GM12878 (cell line): ENCODE results near the gene TMEM259. TPM values are rescaled to one million over a fixed set of nuclear protein-coding genes. Genes with fewer than 3 reads are reported as not detected.

Experiments
- SUZ12 ChIP-seq: fragments of 200-600 bp; sonication (generic); IDR thresholded peaks from one replicate; pipeline ENCODE4 v1.6.1; 2018; ENCODE audit warnings: antibody characterized with exemption, mild to moderate bottlenecking; ENCODE audit not compliant: unreplicated experiment
- TBL1XR1 ChIP-seq: IDR thresholded peaks from 2 replicates; pipeline ENCODE4 v1.6.1; 2012; ENCODE audit warnings: low read depth, low read length, improper control_type of control experiment
- ZBTB40 ChIP-seq: fragments of 450-650 bp; IDR thresholded peaks from 2 replicates; pipeline ENCODE4 v1.6.1; 2016; ENCODE audit warnings: mild to moderate bottlenecking, moderate library complexity, borderline replicate concordance
- ZNF207 ChIP-seq: fragments of 450-650 bp; IDR thresholded peaks from 2 replicates; pipeline ENCODE4 v1.6.1; 2014; ENCODE audit warnings: antibody characterized with exemption, mild to moderate bottlenecking, borderline replicate concordance
- ZZZ3 ChIP-seq: IDR thresholded peaks from 2 replicates; pipeline ENCODE4 v1.6.1; 2011; ENCODE audit warnings: low read depth; ENCODE audit not compliant: control insufficient read depth, insufficient read length
- polyA plus RNA-seq, 11 experiments: library from polyadenylated mRNA; depleted of rRNA in 4 of 11; unstranded in 6 of 11; stranded (reverse) in 5 of 11; fragments of >200 nt; fragmentation: Nextera tagmentation in 4 of 11; fragmentation: Illumina TruSeq in 1 of 11; extraction: Ambion mirVana in 4 of 11; extraction: Trizol in 1 of 11; gene quantifications; 1 replicate in 1 of 11; 2 replicates in 10 of 11; pipeline versions ENCODE4 v1.2.1 to v1.2.3, GENCODE V29; 2011 to 2016; ENCODE audit warnings: inconsistent platforms in 2 of 11, missing spikeins in 2 of 11, low read depth in 1 of 11
- total RNA-seq, 4 experiments: library from RNA; depleted of rRNA in 3 of 4; stranded (reverse); fragments of >200 nt in 3 of 4; fragmentation: Illumina TruSeq in 1 of 4; extraction: Trizol in 1 of 4; gene quantifications; 2 replicates each; pipeline versions ENCODE4 v1.2.1 to v1.2.3, GENCODE V29; 2013 to 2021
- TF ChIP-seq, protein P1 (sequence below): IDR thresholded peaks from 2 replicates; pipeline ENCODE4 v1.6.1; 2012; ENCODE audit warnings: improper control_type of control experiment, low read depth, low read length; ENCODE audit not compliant: insufficient replicate concordance

Gene TMEM259
- total and polyA plus RNA-seq, 10 of the 15 experiments (the other 5 are each of a cell fraction or from before 2014, with no cell fraction given), result 0.43 to 184 (median 62.0) TPM

- TF ChIP-seq ZNF207, result 0 out of 2 replicates have a peak, but pooled peaks have one; percentile 65
- no peak for TF ChIP-seq SUZ12
- TF ChIP-seq ZZZ3, result no peak
- TF ChIP-seq, protein P1, sequence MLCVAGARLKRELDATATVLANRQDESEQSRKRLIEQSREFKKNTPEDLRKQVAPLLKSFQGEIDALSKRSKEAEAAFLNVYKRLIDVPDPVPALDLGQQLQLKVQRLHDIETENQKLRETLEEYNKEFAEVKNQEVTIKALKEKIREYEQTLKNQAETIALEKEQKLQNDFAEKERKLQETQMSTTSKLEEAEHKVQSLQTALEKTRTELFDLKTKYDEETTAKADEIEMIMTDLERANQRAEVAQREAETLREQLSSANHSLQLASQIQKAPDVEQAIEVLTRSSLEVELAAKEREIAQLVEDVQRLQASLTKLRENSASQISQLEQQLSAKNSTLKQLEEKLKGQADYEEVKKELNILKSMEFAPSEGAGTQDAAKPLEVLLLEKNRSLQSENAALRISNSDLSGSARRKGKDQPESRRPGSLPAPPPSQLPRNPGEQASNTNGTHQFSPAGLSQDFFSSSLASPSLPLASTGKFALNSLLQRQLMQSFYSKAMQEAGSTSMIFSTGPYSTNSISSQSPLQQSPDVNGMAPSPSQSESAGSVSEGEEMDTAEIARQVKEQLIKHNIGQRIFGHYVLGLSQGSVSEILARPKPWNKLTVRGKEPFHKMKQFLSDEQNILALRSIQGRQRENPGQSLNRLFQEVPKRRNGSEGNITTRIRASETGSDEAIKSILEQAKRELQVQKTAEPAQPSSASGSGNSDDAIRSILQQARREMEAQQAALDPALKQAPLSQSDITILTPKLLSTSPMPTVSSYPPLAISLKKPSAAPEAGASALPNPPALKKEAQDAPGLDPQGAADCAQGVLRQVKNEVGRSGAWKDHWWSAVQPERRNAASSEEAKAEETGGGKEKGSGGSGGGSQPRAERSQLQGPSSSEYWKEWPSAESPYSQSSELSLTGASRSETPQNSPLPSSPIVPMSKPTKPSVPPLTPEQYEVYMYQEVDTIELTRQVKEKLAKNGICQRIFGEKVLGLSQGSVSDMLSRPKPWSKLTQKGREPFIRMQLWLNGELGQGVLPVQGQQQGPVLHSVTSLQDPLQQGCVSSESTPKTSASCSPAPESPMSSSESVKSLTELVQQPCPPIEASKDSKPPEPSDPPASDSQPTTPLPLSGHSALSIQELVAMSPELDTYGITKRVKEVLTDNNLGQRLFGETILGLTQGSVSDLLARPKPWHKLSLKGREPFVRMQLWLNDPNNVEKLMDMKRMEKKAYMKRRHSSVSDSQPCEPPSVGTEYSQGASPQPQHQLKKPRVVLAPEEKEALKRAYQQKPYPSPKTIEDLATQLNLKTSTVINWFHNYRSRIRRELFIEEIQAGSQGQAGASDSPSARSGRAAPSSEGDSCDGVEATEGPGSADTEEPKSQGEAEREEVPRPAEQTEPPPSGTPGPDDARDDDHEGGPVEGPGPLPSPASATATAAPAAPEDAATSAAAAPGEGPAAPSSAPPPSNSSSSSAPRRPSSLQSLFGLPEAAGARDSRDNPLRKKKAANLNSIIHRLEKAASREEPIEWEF, result no peak
- TF ChIP-seq TBL1XR1, result no peak
- no peak for TF ChIP-seq ZBTB40
Measured at GRCh38 chr19:1001538-1002166, 19.3 kb downstream of the TMEM259 start (continued).
